Erythroblast (primary cell): ENCODE measurements around the gene UBE2G2.

Source experiments
- DNase-seq, 2 experiments: peaks; one replicate each; lab custom pipeline; 2025; lab: John Stamatoyannopoulos, UW
- GATA1 ChIP-seq: IDR thresholded peaks from 2 replicates; pipeline ENCODE4 v1.6.1; 2011; ENCODE audit warnings: low read depth, mild to moderate bottlenecking, control low read depth, low read length, moderate library complexity
- POLR2A ChIP-seq: IDR thresholded peaks from 2 replicates; pipeline ENCODE4 v1.6.1; 2011; ENCODE audit warnings: mild to moderate bottlenecking, low read length

Gene UBE2G2

DNA sequence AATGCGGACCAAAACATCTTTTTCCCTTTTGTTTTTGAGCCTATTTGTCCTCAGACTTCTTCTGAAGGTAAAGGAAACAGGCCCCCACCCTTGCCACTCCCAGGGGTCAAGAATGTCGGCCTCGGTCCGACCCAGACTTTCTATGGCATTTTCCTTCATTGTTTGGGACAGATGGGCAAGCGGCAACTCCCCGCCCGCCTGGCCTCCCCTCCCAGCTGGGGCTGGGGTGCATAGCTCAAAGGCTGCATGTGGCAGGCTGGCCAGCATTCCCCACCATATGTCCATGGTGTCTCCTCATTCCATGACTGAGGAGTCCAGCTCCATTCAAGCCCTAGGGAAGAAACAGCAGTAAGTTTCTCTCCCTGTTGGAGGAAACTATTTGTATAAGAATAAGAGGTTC lies 60.9 kb downstream of the UBE2G2 start:
- DNase-seq, result no peak
- TF ChIP-seq POLR2A (no peak), GATA1 (no peak)

DNA sequence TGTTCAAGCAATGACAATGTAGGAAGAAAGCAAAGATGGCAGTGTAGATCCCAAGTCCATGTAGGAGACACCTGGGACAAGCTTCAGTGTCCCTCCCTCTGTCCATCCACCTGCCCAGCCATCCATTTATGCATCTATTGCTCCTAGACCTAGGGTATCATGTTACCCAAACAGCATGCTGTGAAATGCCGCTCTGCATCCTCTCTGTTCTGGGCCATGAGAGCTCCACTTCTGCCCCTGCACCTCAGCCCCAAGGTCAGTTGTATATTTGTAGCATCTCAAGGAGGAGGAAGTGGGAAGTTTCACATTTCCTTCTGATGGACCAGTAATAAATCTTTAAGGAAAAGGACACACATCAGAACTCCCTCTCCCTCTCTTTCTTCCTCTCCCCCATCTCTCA lies 62.3 kb downstream of the UBE2G2 start:
- no peak for DNase-seq
- no peak for TF ChIP-seq POLR2A
- no peak for TF ChIP-seq GATA1

DNA sequence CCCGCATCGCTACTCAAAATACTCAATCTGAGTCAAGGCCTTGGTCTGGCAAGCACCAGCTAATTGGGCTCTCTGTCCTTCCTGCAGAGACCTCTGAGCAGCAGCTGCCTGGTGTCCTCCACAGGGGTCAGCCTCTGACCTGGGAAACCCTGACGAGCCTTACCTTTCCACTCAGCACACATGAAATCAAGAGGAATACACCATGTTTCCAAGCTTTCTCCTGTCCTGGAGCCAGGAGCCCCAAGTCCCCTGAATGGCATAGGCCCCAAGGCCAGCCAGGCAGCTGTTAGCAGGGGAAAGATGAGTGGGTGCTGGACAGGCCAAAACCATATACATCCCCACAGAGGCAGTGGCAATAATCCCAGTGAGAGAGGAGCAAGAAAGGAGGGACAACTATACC lies 63.0 kb downstream of the UBE2G2 start:
- TF ChIP-seq GATA1, result no peak
- no peak for TF ChIP-seq POLR2A

DNA sequence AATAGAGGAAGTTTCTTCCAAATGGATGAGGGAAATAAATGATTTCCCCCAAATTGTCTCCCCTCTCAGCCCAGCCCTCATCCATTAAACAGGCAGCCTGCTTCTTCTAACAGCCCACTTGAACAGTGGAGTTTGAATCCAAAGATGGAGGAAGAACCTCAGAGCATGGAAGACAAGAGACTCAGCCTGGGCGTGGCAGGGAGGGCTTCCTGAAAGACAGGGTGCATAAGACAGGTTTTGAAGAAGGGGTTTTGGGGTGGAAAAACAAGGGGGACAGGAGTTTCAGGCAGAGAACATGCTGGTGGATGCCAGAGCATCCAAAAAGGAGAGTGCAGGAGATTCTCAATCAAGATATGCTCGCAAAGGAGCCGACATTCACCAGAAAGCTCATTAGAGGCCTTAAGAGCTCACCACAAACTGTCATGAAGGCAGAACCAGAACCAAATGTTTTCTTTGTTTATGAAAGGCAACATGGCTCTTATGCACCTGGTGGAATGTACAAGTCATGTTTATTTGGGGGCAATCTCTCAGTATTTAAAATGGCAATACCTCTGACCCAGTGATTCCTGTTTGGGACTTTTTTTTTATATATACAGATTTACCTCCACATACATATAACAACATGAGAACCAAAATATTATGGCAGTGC lies 63.8 kb downstream of the UBE2G2 start:
- no peak for DNase-seq
- TF ChIP-seq GATA1 (no peak), POLR2A (no peak)

More for the DNA sequence above, 63.0 kb downstream of the UBE2G2 start:
- no peak for DNase-seq

DNA sequence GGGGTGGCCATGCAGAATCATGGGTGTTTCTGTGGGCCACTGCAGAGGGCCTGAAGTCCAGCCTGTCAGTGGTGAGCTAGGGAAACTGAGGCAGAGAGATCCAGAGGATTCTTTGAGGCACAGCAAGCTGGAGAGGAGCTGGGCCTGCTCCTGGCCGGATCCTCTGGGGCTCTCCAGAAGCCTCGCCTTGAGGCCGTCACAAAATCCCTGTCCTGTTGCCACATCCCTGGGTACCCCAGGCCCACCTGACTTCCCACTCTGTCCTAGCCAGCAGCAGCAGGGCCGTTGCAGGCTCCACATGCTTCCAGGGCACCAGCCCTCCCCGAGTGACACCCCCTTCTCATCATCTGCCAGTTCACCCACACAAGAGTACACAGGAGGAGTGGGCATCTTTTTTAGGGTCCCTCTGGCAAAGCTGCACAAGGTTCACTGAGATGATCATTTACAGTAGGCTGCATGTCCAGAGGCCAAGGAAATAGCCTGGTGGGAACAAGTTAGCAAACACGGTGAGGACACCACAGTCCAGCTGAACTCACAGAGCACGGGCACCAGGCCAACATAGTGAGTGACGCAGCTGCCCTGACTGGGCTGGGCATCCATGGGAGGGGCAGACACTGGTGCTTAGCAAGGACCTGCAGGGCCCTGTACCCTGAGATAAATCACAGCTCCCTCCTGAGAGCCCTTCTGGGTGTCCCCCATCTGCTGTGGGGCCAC lies 65.2 kb downstream of the UBE2G2 start:
- TF ChIP-seq POLR2A (no peak), GATA1 (no peak)
- no peak for DNase-seq

DNA sequence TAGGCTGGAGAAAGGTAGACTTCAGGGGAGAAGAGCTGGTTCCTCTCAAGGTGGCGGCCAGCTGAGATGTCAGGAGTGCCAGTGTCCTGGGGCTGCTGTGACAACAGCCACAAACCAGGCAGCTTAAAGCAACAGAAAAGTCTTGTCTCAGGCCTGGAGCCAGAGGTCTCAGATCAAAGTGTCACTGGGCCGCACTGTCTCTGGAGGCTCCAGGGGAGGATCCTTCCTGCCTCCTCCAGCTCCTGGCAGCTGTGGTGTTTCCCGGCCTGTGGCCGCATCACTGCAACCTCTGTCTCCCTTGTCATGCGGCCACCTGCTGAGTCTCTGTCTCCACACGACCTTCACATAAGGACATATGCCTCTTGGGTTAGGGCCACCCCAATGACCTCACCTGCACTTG lies 65.8 kb downstream of the UBE2G2 start:
- TF ChIP-seq GATA1, result no peak
- no peak for TF ChIP-seq POLR2A
- no peak for DNase-seq

DNA sequence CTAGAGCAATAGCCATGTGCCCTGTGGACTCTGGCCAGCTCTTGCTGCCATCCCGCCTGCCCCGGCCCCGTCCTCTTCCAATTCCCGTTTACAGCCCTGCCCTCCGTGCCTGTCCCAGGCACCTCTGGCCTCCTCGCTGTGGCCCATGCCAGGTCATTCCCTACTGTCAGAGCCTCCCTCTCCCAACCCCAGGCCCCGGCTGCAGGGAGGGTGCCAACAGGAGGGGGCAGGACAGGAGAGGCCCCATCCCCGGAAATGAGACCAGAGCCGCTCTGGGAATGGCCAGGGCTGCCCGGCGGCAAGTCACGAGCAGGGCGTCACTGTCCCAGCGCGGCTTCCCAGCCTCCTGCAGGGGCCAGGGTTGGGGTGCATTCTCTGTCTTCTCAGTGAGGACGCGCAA lies 66.8 kb downstream of the UBE2G2 start:
- DNase-seq, result no peak
- TF ChIP-seq GATA1 (no peak), POLR2A (no peak)

DNA sequence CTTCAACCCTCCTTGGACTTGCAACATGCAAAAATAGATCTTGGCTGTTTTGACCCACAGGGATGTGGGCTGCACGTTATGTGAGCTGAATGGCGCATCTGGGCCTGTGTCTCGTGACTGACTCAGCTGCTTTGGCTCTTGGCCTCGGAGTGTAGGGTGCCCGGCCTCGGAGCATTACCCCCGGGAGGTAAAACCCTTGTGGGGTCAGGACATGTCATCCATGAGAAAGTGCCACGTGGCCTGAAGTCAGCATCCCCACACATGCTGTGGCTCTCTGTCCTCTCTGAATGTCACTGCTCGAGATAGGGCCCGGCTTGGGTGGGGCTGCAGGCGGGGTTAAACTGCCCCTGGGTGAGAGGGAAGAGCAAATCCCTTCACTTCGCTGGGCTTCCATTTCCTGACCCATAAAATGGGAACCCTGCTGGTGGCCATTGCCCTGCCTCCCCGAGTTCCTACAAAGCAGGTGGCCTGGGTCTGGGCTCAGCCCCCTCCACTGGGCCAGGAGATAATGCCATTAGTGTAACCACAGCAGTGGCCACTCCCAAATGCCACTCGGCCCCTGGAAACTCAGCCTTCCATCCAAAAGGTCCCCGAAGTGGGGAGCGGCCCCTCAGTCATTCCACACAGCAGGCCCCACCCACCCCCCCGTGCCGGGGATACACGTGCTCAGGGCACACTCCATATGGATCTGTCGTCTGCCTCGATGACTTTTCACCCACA lies 67.4 kb downstream of the UBE2G2 start:
- TF ChIP-seq GATA1, result no peak
- TF ChIP-seq POLR2A, result no peak
- DNase-seq, result no peak

DNA sequence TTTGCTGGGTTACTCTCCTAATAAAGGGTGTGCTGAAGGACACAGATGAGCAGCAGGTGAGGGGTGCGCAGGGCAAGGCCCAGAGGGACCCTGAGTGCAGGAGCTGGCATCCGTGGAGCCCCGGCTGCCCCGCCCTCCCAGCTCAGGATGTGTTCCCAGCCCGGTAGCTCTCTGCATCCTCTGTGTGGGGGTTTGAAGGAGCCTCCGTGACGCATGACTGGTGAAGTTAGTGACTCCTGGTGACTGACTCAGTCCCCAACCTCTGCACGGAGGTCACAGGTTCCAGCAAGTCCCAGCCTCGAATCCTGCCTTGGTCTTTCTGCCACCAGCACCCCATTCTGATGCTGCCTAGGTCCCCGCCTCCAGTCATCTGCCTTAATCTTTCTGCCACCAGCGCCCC lies 68.7 kb downstream of the UBE2G2 start:
- no peak for TF ChIP-seq POLR2A
- no peak for TF ChIP-seq GATA1
- no peak for DNase-seq

DNA sequence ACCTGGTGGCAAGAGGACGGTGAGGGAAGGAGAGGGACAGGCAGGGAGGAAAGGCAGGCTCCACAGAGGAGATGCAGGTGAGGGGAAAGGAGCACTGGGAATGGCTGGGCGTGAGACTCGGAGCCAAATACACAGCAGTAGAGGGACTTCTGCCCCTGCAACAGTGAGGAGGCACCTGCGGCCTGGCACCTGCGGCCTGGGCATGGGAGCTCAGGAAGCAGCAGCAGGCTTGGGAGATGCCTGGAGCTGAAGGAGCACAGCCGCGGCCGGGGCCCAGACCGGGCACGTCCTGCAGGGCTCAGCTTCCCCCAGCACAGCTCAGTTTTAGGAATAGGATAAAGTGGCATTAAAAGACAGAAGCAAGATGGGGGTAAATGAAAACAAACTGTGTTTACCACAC lies 69.4 kb downstream of the UBE2G2 start:
- no peak for DNase-seq
- no peak for TF ChIP-seq GATA1
- TF ChIP-seq POLR2A, result no peak

DNA sequence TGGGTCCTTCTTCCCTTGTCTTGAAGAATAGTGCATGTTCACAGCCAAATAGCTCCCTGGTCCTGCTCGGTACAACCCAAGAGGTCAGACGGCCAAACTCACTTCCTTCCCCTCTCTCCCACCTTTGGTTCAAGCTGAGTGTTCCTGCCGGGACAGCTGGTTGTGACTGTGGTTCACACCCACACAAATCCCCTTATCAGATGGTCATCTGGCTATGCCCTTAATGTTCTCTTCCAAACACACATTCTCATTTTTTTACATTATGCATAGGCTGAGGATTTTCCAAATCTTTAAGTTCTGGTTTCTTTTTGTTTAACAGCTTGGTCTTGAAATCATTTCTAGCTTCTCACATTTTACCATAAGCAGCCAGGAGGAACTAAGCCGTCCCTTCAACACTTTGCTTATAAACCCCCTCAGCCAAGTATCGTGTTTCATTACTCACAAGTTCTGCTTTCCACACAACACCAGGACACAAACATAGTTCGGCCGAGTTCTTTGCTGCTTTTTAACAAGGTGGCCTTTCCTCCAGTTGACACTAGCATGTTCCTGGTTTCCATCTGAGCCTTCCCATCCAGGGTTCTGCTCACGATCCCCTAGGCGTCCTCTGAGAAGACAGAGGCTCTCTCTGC lies 70.6 kb downstream of the UBE2G2 start:
- no peak for TF ChIP-seq POLR2A
- TF ChIP-seq GATA1, result no peak
- no peak for DNase-seq

DNA sequence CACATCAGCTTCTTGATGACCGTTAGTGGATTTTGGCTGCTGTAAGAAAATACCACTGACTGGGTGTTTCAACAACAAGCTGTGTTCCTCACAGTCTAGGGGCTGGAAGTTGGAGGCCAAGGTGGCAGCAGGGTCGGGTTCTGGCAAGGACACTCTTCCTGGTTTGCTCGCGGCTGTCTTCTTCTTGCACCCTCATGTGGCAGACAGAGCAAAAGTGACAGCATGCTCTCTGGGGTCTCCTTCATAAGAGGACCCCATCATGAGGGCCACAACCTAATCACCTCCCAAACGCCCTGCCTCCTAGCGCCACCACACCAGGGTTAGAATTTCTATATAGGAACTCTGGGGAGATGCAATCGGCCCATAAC lies 71.6 kb downstream of the UBE2G2 start:
- no peak for DNase-seq
- no peak for TF ChIP-seq POLR2A
- no peak for TF ChIP-seq GATA1

DNA sequence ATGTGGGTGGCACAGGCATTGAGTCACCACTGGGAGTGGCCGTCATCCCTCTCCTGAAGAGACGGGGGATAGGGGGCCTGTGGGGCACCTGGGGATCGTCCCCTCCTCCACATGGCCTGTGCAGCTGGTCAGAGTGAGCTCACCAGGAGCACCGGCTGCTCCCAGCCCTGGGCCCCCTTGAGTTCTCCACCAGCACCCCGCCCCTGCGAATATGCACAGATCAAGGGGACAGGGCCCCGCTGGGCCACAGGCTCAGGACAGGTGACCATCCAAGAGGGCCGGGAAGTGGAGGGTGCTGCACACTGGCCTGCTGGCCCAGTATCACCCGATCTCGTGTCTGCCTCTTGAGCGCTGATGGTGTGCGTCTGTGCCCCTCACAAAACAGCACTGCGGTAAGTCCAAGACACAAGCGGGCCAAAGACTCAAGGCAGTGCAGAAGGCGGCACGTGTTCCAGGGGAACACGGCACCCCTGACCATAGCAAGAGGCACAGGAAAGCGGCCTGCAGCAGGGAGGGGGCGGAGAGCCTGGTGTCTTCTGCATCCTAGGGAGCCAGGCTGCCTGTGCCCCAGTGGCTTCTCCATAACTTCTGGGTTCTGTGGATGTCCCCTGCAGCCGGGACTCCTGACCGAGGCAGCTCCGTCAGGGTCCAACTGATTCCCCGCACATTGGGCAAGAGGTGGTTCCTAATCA lies 72.1 kb downstream of the UBE2G2 start:
- no peak for DNase-seq
- no peak for TF ChIP-seq GATA1
- TF ChIP-seq POLR2A, result no peak
